HL-60 (cell line): Measurements from ENCODE around the gene NRP1.

Experiments used
- DNase-seq, 2 experiments: peaks; one replicate each; pipeline ENCODE4 v3.0.0-alpha.2; 2010 to 2020; ENCODE audit warnings: low read depth in 1 of 2, low spot score in 1 of 2
- H3K27ac ChIP-seq: fragments of 250-450 bp; sonication (Bioruptor Pico); replicated peaks from 2 replicates; pipeline ENCODE4 v1.5.1; 2020; ENCODE audit warnings: mild to moderate bottlenecking, moderate library complexity
- H3K27me3 ChIP-seq: fragments of 250-450 bp; sonication (Bioruptor Pico); 2 replicates; pipeline ENCODE4 v1.5.1; 2021; ENCODE audit warnings: mild to moderate bottlenecking, moderate library complexity; ENCODE audit not compliant: insufficient read depth, poor library complexity, severe bottlenecking
- H3K4me3 ChIP-seq: replicated peaks from 2 replicates; pipeline ENCODE4 v1.5.1; 2011; ENCODE audit warnings: mild to moderate bottlenecking, control low read depth, low read length; ENCODE audit not compliant: insufficient read depth
- GABPA ChIP-seq: IDR thresholded peaks from 2 replicates; pipeline ENCODE4 v1.6.1; 2012; ENCODE audit warnings: low read depth
- POLR2AphosphoS5 ChIP-seq: IDR thresholded peaks from 2 replicates; pipeline ENCODE4 v1.6.1; 2012; ENCODE audit warnings: low read depth
- SPI1 ChIP-seq: IDR thresholded peaks from 2 replicates; pipeline ENCODE4 v1.6.1; 2012; ENCODE audit warnings: low read depth, mild to moderate bottlenecking, borderline replicate concordance
- TF ChIP-seq, protein P1 (sequence below): IDR thresholded peaks from one replicate; pipeline ENCODE4 v1.5.1; 2011; ENCODE audit warnings: low read length, control low read depth, inconsistent platforms; ENCODE audit not compliant: insufficient read depth
- TF ChIP-seq, protein P2 (sequence below): IDR thresholded peaks from 2 replicates; pipeline ENCODE4 v1.6.1; 2012; ENCODE audit warnings: low read depth; ENCODE audit not compliant: insufficient replicate concordance

The NRP1 gene

DNA sequence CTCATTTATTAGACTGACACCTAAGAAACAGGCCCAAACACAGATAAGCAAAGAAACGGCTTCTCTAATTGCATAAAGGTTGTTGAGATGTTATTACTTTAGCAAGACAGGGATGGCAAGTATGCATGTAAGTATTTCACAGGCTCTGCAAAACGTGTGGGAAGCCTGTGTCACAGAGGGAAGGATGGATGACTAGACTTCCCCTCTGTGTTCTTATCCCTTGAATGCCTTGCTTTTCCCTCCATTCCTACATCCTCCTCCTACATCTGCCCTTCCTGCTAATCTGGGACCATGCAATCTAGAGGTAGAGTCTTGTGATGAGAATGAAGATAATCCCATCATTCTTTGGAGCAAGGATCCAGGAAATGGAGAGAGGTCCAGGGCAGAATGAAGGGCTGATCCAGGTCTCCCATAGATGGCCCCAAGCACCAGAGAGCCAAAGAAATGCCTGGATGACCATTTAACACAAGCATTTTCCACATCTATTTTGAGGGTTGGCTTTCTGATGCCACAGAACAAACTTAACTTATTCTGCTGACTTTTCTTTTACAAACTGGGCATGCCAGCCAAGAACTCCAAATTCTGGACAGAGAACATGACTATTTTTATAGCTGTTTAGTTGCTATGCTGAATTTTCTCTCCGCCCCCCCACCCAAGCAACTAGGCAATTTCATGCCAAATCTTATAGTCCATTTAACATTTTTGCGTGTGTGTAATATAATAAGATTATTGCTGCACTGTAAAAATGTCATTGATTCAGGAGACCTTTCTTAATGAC, 48.1 kb downstream of the NRP1 start:
- H3K27ac ChIP-seq, result no peak overlapping the region

DNA sequence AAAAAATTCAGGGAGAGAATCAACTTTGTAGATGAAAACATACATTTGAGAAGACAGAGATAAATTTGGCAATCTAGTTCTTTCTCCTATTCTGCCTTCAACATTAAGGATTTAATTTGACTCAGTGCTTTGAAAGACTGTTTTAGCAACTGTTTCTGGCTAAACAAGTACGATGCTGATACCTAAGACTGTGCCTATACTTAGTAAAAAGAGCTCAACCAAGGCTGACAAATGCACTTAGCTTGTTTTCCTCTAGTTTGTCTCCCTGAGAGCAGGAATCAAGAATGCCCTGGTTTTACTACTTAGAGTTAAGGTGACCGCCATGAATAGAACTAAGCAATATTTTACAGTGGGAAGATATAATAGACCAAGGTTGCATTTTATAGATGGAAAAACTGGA, 49.5 kb downstream of the NRP1 start:
- no peak for DNase-seq
- TF ChIP-seq SPI1 (no peak), POLR2AphosphoS5 (no peak), GABPA (no peak)
- TF ChIP-seq, protein P1, sequence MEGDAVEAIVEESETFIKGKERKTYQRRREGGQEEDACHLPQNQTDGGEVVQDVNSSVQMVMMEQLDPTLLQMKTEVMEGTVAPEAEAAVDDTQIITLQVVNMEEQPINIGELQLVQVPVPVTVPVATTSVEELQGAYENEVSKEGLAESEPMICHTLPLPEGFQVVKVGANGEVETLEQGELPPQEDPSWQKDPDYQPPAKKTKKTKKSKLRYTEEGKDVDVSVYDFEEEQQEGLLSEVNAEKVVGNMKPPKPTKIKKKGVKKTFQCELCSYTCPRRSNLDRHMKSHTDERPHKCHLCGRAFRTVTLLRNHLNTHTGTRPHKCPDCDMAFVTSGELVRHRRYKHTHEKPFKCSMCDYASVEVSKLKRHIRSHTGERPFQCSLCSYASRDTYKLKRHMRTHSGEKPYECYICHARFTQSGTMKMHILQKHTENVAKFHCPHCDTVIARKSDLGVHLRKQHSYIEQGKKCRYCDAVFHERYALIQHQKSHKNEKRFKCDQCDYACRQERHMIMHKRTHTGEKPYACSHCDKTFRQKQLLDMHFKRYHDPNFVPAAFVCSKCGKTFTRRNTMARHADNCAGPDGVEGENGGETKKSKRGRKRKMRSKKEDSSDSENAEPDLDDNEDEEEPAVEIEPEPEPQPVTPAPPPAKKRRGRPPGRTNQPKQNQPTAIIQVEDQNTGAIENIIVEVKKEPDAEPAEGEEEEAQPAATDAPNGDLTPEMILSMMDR, result no peak
- TF ChIP-seq, protein P2, sequence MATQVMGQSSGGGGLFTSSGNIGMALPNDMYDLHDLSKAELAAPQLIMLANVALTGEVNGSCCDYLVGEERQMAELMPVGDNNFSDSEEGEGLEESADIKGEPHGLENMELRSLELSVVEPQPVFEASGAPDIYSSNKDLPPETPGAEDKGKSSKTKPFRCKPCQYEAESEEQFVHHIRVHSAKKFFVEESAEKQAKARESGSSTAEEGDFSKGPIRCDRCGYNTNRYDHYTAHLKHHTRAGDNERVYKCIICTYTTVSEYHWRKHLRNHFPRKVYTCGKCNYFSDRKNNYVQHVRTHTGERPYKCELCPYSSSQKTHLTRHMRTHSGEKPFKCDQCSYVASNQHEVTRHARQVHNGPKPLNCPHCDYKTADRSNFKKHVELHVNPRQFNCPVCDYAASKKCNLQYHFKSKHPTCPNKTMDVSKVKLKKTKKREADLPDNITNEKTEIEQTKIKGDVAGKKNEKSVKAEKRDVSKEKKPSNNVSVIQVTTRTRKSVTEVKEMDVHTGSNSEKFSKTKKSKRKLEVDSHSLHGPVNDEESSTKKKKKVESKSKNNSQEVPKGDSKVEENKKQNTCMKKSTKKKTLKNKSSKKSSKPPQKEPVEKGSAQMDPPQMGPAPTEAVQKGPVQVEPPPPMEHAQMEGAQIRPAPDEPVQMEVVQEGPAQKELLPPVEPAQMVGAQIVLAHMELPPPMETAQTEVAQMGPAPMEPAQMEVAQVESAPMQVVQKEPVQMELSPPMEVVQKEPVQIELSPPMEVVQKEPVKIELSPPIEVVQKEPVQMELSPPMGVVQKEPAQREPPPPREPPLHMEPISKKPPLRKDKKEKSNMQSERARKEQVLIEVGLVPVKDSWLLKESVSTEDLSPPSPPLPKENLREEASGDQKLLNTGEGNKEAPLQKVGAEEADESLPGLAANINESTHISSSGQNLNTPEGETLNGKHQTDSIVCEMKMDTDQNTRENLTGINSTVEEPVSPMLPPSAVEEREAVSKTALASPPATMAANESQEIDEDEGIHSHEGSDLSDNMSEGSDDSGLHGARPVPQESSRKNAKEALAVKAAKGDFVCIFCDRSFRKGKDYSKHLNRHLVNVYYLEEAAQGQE, result no peak
- H3K27ac ChIP-seq, result no peak overlapping the region

More for the DNA sequence above, 48.1 kb downstream of the NRP1 start:
- no peak for DNase-seq
- TF ChIP-seq, protein P1, result no peak
- TF ChIP-seq, protein P2, result no peak
- TF ChIP-seq GABPA, result no peak
- no peak for TF ChIP-seq SPI1
- no peak for TF ChIP-seq POLR2AphosphoS5
- no peaks in the 10 kb centered on the region for H3K27me3 ChIP-seq
- no peak overlapping the region for H3K4me3 ChIP-seq

DNA sequence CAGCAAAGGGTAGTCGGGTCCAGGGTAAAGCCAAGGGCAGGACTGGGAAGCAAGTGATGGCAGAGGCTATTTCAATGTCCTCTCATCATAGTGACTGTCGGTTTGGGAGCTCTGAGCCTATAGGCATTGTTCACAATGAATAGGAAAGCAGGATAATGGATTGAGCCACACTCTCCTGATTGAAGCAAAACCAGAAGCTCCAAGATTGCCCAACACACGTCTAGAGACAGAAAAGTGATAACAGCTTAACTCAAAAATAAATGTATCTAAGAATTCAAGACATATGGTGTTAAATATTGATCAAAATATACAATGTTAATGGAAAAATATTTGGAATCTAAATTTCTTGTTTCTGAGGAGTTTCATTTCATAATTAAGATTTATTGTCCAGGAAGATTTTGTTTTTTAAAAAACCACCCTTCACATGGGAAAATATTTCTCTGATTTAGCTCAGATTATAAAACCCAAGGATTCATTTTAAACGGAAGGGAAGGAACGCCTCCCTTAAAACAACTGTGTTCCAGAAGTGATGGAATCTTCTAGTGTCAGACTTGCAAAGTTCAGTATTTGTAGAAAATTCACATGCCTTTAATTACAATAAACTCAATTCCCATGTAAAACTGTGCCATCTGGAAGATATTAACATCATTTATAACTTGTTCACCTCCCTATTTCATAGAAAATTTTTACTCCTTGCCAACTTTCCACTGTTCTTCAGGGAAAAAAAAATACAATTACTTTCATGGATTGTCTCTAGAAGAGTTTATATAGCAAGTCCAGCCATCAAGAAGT, 54.5 kb downstream of the NRP1 start:
- no peak for DNase-seq
- TF ChIP-seq, protein P2, result no peak
- no peak for TF ChIP-seq GABPA
- TF ChIP-seq POLR2AphosphoS5, result no peak
- no peak for TF ChIP-seq SPI1
- TF ChIP-seq, protein P1, result no peak
- H3K4me3 ChIP-seq, result no peak overlapping the region
- H3K27me3 ChIP-seq, result no peaks in the 10 kb centered on the region
- H3K27ac ChIP-seq, result no peak overlapping the region

More for the DNA sequence above, 49.5 kb downstream of the NRP1 start:
- Histone ChIP-seq H3K27me3 (no peaks in the 10 kb centered on the region), H3K4me3 (no peak overlapping the region)
